Gastroesophageal sphincter (tissue), 3 donors: ENCODE results near the gene MUC5B.

Experiments
- CTCF ChIP-seq, 4 experiments: fragments of 200-600 bp in 2 of 4; fragments of 450-650 bp in 2 of 4; sonication (generic) in 1 of 4; IDR thresholded peaks; one replicate each; pipeline ENCODE4 v1.5.1; 2017 to 2019; ENCODE audit warnings: antibody characterized with exemption in 4 of 4, mild to moderate bottlenecking in 2 of 4, moderate library complexity in 2 of 4
- POLR2AphosphoS5 ChIP-seq: sonication (generic); formaldehyde crosslinking; IDR thresholded peaks from one replicate; pipeline ENCODE4 v1.6.1; 2017; ENCODE audit warnings: antibody characterized with exemption

GRCh38 chr11:1303126-1303821 lies 80.4 kb downstream of the MUC5B start:
- TF ChIP-seq CTCF (IDR thresholded peaks at IDR 0.05) = no peak
- no peak for TF ChIP-seq POLR2AphosphoS5
